Common myeloid progenitor, CD34-positive (primary cell): ENCODE data around the gene PSME3.

Experiments
- CTCF ChIA-PET: fragments of 350-600 bp; sonication (Branson Sonifier 250); formaldehyde crosslinking; loops from one replicate; lab custom pipeline; 2021; ENCODE audit warnings: antibody characterized with exemption; lab: Charles Lee
- POLR2A ChIA-PET: fragments of 350-600 bp; sonication (Branson Sonifier 250); formaldehyde crosslinking; loops from one replicate; lab custom pipeline; 2021; ENCODE audit warnings: antibody characterized with exemption; lab: Charles Lee
- DNase-seq, 3 donors: peaks; one replicate each; pipeline versions ENCODE4 v3.0.0 to v3.0.0-alpha.2; 2013
- H3K27ac ChIP-seq, 2 experiments: 1 replicate in 1 of 2; 2 replicates in 1 of 2; pipeline ENCODE4 v1.7.0; 2013; ENCODE audit warnings: inconsistent platforms in 2 of 2, low read length in 2 of 2, mild to moderate bottlenecking in 2 of 2, low read depth in 1 of 2, moderate library complexity in 1 of 2; ENCODE audit not compliant: severe bottlenecking in 2 of 2, insufficient read depth in 1 of 2, poor library complexity in 1 of 2
- H3K27me3 ChIP-seq, 5 experiments: replicated peaks in 2 of 5; 1 replicate in 3 of 5; 2 replicates in 2 of 5; pipeline versions ENCODE4 v1.6.1 to v1.7.0; 2013; ENCODE audit warnings: low read length in 4 of 5, mild to moderate bottlenecking in 2 of 5, moderate library complexity in 2 of 5, inconsistent platforms in 1 of 5; ENCODE audit not compliant: insufficient read depth in 5 of 5, control insufficient read depth in 4 of 5
- H3K36me3 ChIP-seq, 4 experiments: 1 replicate in 2 of 4; 2 replicates in 2 of 4; pipeline versions ENCODE4 v1.6.1 to v1.7.0; 2013; ENCODE audit warnings: low read length in 3 of 4, control low read depth in 1 of 4, mild to moderate bottlenecking in 1 of 4; ENCODE audit not compliant: control insufficient read depth in 4 of 4, insufficient read depth in 4 of 4
- H3K4me1 ChIP-seq, 4 experiments: 1 replicate in 3 of 4; 2 replicates in 1 of 4; pipeline versions ENCODE4 v1.6.1 to v1.7.1; 2013; ENCODE audit warnings: low read length in 3 of 4, mild to moderate bottlenecking in 3 of 4, control low read depth in 1 of 4, inconsistent platforms in 1 of 4, moderate library complexity in 1 of 4; ENCODE audit not compliant: control insufficient read depth in 4 of 4, insufficient read depth in 4 of 4; ENCODE audit errors: control extremely low read depth in 1 of 4
- H3K4me3 ChIP-seq, 7 experiments: 1 replicate in 4 of 7; 2 replicates in 3 of 7; pipeline versions ENCODE4 v1.5.1 to v1.7.0; 2013; ENCODE audit warnings: mild to moderate bottlenecking in 7 of 7, low read length in 6 of 7, moderate library complexity in 6 of 7, inconsistent platforms in 2 of 7, low read depth in 2 of 7, control low read depth in 1 of 7; ENCODE audit not compliant: insufficient read depth in 4 of 7, control insufficient read depth in 1 of 7; ENCODE audit errors: extremely low read depth in 1 of 7
- H3K9me3 ChIP-seq, 5 experiments: 1 replicate in 4 of 5; 2 replicates in 1 of 5; pipeline versions ENCODE4 v1.6.1 to v1.7.1; 2013; ENCODE audit warnings: low read length in 4 of 5, mild to moderate bottlenecking in 2 of 5, inconsistent platforms in 1 of 5, low read depth in 1 of 5, moderate library complexity in 1 of 5; ENCODE audit not compliant: control insufficient read depth in 4 of 5, insufficient read depth in 2 of 5; ENCODE audit errors: control extremely low read depth in 1 of 5
- WGBS: methylation state at CpG from one replicate; pipeline ENCODE4 v1.1.5; 2013; ENCODE audit not compliant: insufficient coverage; 5-methylcytosine and 5-hydroxymethylcytosine counted together

The PSME3 gene

GRCh38 chr17:42844271-42844670 is 11.1 kb downstream of the PSME3 start, which contains the start of gene AOC2:
AOC2 (plus strand) TSS chr17:42844580; CDS start chr17:42844627, 47 bp downstream.
- no peak within 1 kb of the TSS for H3K4me3 ChIP-seq
- no peak for DNase-seq
- peaks cover 9 to 56% (median 47%) of the 10 kb centered on the region in 4 experiments for H3K36me3 ChIP-seq
- CTCF ChIA-PET, result interaction anchor here (0.5 to 10.6 kb wide), 17 partner anchors 9 to 180 kb away, joined by 3 to 136 read pairs (median 6); partner anchors contain the start of genes PSME3 and RPL27
- H3K4me1 ChIP-seq, result peaks cover 0 to 5% (median 0%) of the 10 kb centered on the region in 4 experiments
- POLR2A ChIA-PET, result no interaction called here
- H3K27ac ChIP-seq, result no peak within 1 kb of the TSS
- no peaks in the 10 kb centered on the region for H3K27me3 ChIP-seq
- no peaks in the 10 kb centered on the region for H3K9me3 ChIP-seq
- WGBS, result 55% methylated on average over 4 of the region's 4 CpGs

GRCh38 chr17:42844761-42845555 is 11.8 kb downstream of the PSME3 start:
- no peak overlapping the region for H3K27ac ChIP-seq
- CTCF ChIA-PET, result interaction anchor here (1.0 to 10.6 kb wide), 10 partner anchors 10 to 153 kb away, joined by 3 to 136 read pairs (median 6); partner anchors contain the start of genes BECN1, PSME3 and RPL27
- POLR2A ChIA-PET, result no interaction called here
- H3K27me3 ChIP-seq, result no peaks in the 10 kb centered on the region
- H3K9me3 ChIP-seq, result no peaks in the 10 kb centered on the region
- peaks cover 0 to 5% (median 0%) of the 10 kb centered on the region in 4 experiments for H3K4me1 ChIP-seq
- WGBS, result 94% methylated on average over 24 of the region's 24 CpGs
- peaks cover 9 to 53% (median 44%) of the 10 kb centered on the region in 4 experiments for H3K36me3 ChIP-seq
- H3K4me3 ChIP-seq, result no peak overlapping the region
- no peak for DNase-seq

- H3K9me3 ChIP-seq, result no peaks in the 10 kb centered on the region
- DNase-seq, result no peak
- no peak overlapping the region for H3K4me3 ChIP-seq
- H3K27me3 ChIP-seq, result no peaks in the 10 kb centered on the region
- H3K27ac ChIP-seq, result no peak overlapping the region
- peaks cover 0 to 5% (median 0%) of the 10 kb centered on the region in 4 experiments for H3K4me1 ChIP-seq
- over 99% methylated on average over 12 of the region's 12 CpGs for WGBS
- POLR2A ChIA-PET, result no interaction called here
- CTCF ChIA-PET, result interaction anchor here (0.6 to 10.6 kb wide), 8 partner anchors 12 to 153 kb away, joined by 3 to 136 read pairs (median 4); partner anchors contain the start of genes BECN1, PSME3 and RPL27
- peaks cover 9 to 51% (median 42%) of the 10 kb centered on the region in 4 experiments for H3K36me3 ChIP-seq
Measured at GRCh38 chr17:42845556-42845917, 12.3 kb downstream of the PSME3 start.

- no peak overlapping the region for H3K27ac ChIP-seq
- ChIA-PET POLR2A (no interaction called here), CTCF (interaction anchor here (0.6 to 10.6 kb wide), 7 partner anchors 13 to 94 kb away, joined by 3 to 136 read pairs (median 4); partner anchors contain the start of genes BECN1 and PSME3)
- no peaks in the 10 kb centered on the region for H3K27me3 ChIP-seq
- H3K36me3 ChIP-seq, result peaks cover 9 to 49% (median 40%) of the 10 kb centered on the region in 4 experiments
- no peaks in the 10 kb centered on the region for H3K9me3 ChIP-seq
- WGBS, result 78% methylated on average over 3 of the region's 7 CpGs
- H3K4me1 ChIP-seq, result peaks cover 0 to 5% (median 0%) of the 10 kb centered on the region in 4 experiments
- H3K4me3 ChIP-seq, result no peak overlapping the region
- no peak for DNase-seq
Measured at GRCh38 chr17:42845918-42846593, 12.9 kb downstream of the PSME3 start.

GRCh38 chr17:42846594-42847280 is 13.5 kb downstream of the PSME3 start:
- no peak overlapping the region for H3K27ac ChIP-seq
- ChIA-PET POLR2A (no interaction called here), CTCF (interaction anchor here (1.9 to 10.6 kb wide), 3 partner anchors 12 to 93 kb away, joined by 4 to 136 read pairs (median 101); no protein-coding TSS in a partner anchor)
- DNase-seq, result no peak
- no peak overlapping the region for H3K4me3 ChIP-seq
- WGBS, result 93% methylated on average over 4 of the region's 9 CpGs
- H3K36me3 ChIP-seq, result peaks cover 9 to 43% (median 34%) of the 10 kb centered on the region in 4 experiments
- no peaks in the 10 kb centered on the region for H3K27me3 ChIP-seq
- peaks cover 0 to 5% (median 0%) of the 10 kb centered on the region in 4 experiments for H3K4me1 ChIP-seq
- no peaks in the 10 kb centered on the region for H3K9me3 ChIP-seq

- Histone ChIP-seq H3K27ac (no peak overlapping the region), H3K4me1 (peaks cover 0 to 5% (median 0%) of the 10 kb centered on the region in 4 experiments), H3K27me3 (no peaks in the 10 kb centered on the region), H3K4me3 (no peak overlapping the region), H3K9me3 (no peaks in the 10 kb centered on the region), H3K36me3 (peaks cover 7 to 29% (median 22%) of the 10 kb centered on the region in 4 experiments)
- ChIA-PET POLR2A (interaction anchor here (0.5 to 1.3 kb wide), 2 partner anchors 10 to 90 kb away, joined by 3 to 7 read pairs; no protein-coding TSS in a partner anchor), CTCF (interaction anchor here (0.9 to 10.6 kb wide), 5 partner anchors 13 to 92 kb away, joined by 3 to 136 read pairs (median 5); no protein-coding TSS in a partner anchor)
- 89% methylated on average over 2 of the region's 3 CpGs for WGBS
- DNase-seq, result no peak
Measured at GRCh38 chr17:42848093-42848492, 14.9 kb downstream of the PSME3 start.
